ENCODE results near the gene HSPBP1. TPM values are rescaled to one million over a fixed set of nuclear protein-coding genes. Genes with fewer than 3 reads are reported as not detected.

HSPBP1 gene
- total and polyA plus RNA-seq, 2 of the 13 experiments (the other 11 are each of a cell fraction or from before 2014, with no cell fraction given), result 22.3 to 33.7 TPM

DNA sequence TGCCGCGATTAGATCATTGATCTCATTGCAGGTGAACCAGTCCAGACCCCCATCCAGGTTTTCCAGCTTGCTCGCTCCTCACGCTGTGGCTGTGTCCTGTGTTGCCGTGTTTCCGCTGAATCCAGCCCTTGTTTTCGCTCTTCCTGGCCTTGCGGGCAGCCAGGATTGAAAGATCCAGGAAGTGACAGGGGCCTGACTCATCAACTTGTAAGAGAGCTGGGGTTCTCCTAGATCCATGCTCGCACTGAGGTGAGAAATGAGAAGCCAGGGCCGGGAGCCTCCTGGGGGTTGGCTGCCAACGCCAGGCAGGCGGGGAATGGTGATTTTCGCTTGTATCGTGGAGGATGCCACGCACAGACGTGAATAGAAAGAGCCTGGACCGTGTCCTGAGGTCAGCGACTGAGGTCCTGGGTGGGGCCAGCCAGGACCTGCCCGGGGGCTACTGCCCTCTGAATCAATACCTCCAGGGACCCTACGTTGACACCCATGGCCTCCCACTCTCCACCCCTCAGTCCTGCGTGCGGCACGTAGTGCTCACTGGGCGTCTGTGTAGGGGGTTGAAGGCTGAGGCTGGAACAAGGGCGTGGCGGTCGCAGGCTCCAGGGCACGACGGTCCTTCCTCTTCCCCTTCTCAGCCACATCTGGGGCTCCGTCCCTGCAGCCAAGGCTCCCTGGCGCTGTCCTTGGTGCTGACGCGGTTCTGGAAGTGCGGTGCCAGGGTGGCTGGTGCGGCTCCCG, 63.3 kb downstream of the HSPBP1 start (continued):
- TF ChIP-seq ZSCAN31 (CRISPR knock-in tag; IDR thresholded peaks at IDR 0.05; ENCODE audit: low read depth) (no peak; the same call in 1 of the 2 replicates), NFE2L1 (CRISPR knock-in tag; IDR thresholded peaks at IDR 0.05; ENCODE audit: borderline replicate concordance) (peak; percentile 87; the same call in 1 of the 2 replicates), ZNF558 (CRISPR knock-in tag; IDR thresholded peaks at IDR 0.05; ENCODE audit: borderline replicate concordance) (peak; percentile 88; the same call in 1 of the 2 replicates), PHB2 (IDR thresholded peaks at IDR 0.05; ENCODE audit: partially characterized antibody) (no peak), TFAP4 (IDR thresholded peaks at IDR 0.05; ENCODE audit: borderline replicate concordance, low read depth) (peak; percentile 69; the same call in 1 of the 2 replicates), ARNT (IDR thresholded peaks at IDR 0.05) (no peak), ZNF530 (CRISPR knock-in tag; IDR thresholded peaks at IDR 0.05; ENCODE audit: low read depth) (peak; percentile 97), MXD4 (CRISPR knock-in tag; IDR thresholded peaks at IDR 0.05) (peak; percentile 91), BRCA1 (CRISPR knock-in tag; IDR thresholded peaks at IDR 0.05) (peak; percentile 99), KDM1A (CRISPR knock-in tag; IDR thresholded peaks at IDR 0.05) (peak; percentile 86), IKZF4 (CRISPR knock-in tag; IDR thresholded peaks at IDR 0.05; ENCODE audit: borderline replicate concordance, low read depth, not compliant biosample characterization) (peak; percentile 99), TEAD3 (CRISPR knock-in tag; optimal IDR thresholded peaks at IDR 0.05; ENCODE audit: borderline replicate concordance) (peak; percentile 75), FOXJ3 (CRISPR knock-in tag; IDR thresholded peaks at IDR 0.05; ENCODE audit: borderline replicate concordance) (peak; percentile 64; the same call in 1 of the 2 replicates), DZIP1 (CRISPR knock-in tag; IDR thresholded peaks at IDR 0.05) (0 out of 2 replicates have a peak, but pooled peaks have one; percentile 90), JDP2 (CRISPR knock-in tag; IDR thresholded peaks at IDR 0.05; ENCODE audit: borderline replicate concordance) (peak; percentile 82; the same call in 1 of the 2 replicates), SOX13 (IDR thresholded peaks at IDR 0.05) (no peak), SOX13 (CRISPR knock-in tag; conservative IDR thresholded peaks at IDR 0.05 in 1 of 2, IDR thresholded peaks at IDR 0.05 in 1 of 2) (peak; percentile 64 to 79; a peak in 3 of 4 replicates), RBAK (CRISPR knock-in tag; IDR thresholded peaks at IDR 0.05) (peak; percentile 42; the same call in 1 of the 2 replicates), RARA (CRISPR knock-in tag; IDR thresholded peaks at IDR 0.05) (peak; percentile 79), SNAPC5 (CRISPR knock-in tag; IDR thresholded peaks at IDR 0.05; ENCODE audit: borderline replicate concordance) (peak; percentile 94), HIVEP1 (CRISPR knock-in tag; IDR thresholded peaks at IDR 0.05) (peak; percentile 96), SP140L (CRISPR knock-in tag; IDR thresholded peaks at IDR 0.05; ENCODE audit: borderline replicate concordance) (peak; percentile 93), MEIS1 (CRISPR knock-in tag; IDR thresholded peaks at IDR 0.05; ENCODE audit: borderline replicate concordance) (peak; percentile 83)
- TF ChIP-seq, protein P1, sequence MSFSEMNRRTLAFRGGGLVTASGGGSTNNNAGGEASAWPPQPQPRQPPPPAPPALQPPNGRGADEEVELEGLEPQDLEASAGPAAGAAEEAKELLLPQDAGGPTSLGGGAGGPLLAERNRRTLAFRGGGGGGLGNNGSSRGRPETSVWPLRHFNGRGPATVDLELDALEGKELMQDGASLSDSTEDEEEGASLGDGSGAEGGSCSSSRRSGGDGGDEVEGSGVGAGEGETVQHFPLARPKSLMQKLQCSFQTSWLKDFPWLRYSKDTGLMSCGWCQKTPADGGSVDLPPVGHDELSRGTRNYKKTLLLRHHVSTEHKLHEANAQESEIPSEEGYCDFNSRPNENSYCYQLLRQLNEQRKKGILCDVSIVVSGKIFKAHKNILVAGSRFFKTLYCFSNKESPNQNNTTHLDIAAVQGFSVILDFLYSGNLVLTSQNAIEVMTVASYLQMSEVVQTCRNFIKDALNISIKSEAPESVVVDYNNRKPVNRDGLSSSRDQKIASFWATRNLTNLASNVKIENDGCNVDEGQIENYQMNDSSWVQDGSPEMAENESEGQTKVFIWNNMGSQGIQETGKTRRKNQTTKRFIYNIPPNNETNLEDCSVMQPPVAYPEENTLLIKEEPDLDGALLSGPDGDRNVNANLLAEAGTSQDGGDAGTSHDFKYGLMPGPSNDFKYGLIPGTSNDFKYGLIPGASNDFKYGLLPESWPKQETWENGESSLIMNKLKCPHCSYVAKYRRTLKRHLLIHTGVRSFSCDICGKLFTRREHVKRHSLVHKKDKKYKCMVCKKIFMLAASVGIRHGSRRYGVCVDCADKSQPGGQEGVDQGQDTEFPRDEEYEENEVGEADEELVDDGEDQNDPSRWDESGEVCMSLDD (CRISPR knock-in tag; IDR thresholded peaks at IDR 0.05; ENCODE audit: borderline replicate concordance), result no peak

All from HepG2 (cell line).